NCI-H510A treated with DMSO at 0.1 percent for 48 hours (cell line): ENCODE data around the gene NTN1.
"Not testable (repeated sequence)": the region's sequence is repeated elsewhere in the genome, so short reads cannot be mapped to it uniquely, and the experiment has no call there.

Source experiments
- DNase-seq: peaks from one replicate; lab custom pipeline; 2025; lab: John Stamatoyannopoulos, UW

Gene NTN1

GRCh38 chr17:9249245-9249953 lies 228.1 kb downstream of the NTN1 start:
- no peak for DNase-seq

DNA sequence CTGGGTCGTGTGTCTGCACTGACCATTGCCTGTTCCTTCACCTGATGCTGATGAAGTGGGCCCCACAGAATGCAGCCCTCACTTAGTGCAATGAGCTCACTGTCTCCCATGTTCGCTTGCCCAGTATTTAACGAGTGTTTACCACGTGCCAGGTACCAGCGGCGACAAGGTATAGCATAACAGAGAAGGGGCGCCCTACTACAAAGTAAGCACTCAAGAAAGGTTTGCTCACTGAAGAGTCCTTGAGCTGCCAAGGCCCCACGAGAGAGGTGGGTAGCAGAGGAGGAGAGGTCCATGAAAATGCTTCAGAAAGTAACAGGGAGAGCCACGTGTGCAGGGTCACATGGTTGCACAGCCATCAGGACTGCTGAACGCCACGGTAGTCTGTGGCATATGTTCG lies 230.0 kb downstream of the NTN1 start:
- DNase-seq, result no peak

DNA sequence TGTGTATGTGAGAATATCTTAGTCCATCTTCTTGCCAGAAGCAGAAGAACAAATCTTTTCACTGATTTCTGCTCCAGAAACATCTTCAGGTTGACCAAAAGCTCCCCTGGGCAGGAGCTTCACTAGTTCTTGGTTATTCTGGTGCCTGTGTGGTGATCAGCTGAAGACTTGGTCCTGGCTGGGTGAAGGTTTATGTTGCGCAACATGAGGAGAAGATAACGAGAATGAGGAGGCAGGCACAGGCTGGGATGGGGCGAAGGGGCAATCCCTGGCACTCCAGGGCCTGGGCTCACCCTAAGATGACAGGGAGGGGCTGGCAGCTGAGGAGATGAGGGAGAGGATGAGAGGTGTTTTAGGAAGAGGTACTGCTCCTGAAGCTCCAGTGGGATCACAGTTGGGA lies 232.0 kb downstream of the NTN1 start:
- DNase-seq, result no peak

DNA sequence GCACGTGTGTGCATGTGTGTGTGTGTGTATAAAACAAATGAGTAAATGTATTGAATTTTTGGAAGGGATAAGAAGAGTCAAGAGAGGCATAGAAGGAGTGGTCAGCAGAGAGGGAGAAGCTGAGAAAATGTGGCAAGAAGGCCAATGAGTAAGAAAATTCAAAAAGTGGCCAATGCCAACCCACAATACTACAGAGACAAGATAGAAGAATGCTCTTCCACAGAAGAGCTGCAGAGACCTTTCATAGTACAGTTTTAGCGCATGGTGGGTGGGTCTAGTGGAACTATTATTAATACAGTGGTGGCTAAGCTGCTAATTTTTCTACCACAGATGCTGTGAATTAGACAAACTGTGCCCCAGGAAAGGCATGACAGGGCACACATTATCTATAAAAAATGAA lies 233.5 kb downstream of the NTN1 start:
- no peak for DNase-seq

DNA sequence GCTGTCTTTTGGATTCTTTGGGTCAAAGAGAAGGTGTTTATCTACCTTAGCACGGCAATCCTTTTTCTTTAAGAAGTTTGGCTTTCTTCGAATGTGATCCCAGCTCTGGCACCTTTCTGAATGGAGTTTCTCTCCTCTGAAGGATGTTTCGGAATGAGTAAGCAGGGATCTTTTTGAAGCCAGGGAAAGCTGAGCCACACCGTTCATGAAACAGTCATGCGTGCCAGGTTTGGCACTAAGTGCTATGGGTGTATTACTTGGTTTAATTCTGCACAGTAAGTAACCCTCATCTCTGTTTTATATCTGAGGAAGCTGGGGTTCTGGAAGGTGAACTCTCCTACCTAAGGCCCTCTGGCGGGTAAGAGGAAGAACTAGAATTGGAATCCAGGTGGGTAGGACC lies 234.5 kb downstream of the NTN1 start:
- DNase-seq, result no peak

DNA sequence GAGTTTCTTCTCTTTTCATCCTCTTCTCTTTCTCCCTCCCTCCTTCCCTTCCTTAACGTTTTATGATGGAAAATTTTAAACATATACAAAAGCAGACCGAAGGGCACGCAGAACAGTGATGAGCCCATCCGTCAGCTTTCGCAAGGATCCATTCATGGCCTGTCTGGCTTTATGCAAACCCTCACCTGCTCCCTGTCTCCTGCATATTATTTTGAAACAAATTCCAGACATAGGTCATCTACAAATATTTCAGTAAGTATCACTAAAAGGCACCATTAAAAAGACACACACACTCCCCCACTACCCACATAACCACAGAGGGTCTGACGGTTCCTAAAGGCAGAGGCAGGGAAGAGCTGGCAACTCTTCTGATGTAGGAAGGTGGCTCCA lies 235.0 kb downstream of the NTN1 start:
- no peak for DNase-seq

DNA sequence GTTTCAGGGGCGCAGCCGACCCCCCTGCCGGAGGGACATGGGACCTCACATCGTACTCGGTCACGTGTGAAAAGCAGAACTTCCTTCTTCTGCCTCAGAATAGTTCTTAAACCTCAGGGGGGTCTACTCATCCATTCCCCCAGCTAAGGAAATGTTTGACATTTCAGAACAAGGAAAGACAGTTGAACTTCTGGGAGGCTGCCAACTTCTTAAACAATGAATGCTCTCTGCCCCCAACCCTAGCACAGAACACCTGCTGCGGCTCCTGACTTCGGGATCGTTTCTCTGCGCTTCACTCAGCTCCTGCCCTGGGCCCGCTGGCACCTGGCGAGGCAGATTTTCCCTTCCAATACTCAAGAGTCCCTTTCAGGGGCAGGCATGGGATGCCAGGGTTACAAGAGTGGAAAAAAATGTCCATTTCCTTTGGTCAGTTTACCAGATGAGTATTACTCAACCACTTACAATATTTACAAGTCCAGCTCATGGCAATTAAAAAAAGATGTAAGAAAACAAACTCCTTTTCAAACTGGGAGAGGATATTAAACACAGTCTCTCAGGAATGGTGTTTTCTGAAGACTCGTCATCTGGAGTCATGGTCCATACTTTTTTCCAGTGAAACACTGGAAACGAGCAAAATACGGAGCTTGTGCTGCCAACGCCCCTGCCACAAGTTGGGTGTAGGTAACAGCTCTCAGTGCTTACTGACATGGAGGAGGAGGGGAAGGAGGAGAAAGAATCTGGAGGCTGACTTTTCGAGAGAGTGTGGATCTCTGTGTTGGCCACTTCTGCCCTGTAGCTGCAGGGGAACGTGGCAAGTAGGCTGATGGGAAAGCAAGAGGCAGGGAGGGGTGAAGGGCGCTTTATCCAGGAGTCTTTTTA lies 235.7 kb downstream of the NTN1 start:
- DNase-seq, result no peak

DNA sequence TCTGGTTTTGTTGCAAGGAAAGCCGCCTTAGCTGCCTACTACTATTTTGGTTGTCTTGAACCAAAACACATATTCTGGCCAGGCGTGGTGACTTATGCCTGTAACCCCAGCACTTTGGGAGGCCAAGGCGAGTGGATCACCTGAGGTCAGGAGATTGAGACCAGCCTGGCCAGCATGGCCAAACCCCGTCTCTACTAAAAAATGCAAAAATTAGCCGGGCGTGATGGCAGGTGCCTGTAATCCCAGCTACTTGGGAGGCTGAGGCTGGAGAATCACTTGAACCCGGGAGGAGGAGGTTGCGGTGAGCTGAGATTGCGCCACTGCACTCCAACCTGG lies 236.3 kb downstream of the NTN1 start:
- DNase-seq, result not testable (repeated sequence)

DNA sequence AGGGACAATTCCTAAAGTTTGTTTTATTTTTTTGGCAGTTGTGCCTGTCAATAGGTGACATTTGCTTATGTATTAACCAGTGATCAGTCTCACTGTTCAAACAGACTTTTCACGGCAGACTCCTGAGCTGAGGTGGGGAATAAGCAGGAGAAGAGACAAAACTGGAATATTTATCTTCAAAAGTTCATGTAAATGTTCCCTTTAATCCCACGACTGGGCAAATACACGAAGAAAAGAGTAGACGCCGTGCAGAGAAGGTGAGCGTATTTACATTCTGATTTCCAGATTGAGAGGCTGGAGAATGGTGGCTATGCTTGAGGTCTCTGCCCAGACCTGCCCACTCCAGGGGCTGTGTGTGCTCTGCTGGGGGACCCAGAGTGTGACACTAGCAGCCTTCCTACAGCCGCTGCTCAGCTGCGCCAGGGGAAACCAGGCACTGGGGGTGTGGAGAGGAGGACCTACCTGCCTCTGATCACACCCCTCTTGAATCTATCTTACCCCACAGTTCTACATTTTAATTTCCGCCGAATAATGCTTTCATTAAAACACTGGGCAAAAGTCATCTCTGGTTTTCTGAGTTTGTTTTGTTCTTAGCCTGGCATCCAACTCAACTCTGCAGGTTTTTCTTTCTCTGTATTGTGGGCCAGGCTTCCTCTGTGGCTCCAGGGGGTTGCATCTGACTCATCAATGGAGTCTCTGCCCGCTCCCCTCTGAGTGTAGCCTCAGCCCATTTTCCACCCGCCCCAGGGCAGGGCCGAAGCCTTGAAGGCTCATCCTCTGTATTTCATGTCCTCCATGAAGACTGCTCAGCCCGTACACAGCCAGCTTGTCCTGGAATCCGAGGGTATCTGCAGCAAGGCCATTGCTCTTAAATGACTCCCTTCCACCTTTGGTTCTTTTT lies 237.1 kb downstream of the NTN1 start:
- DNase-seq, result peak; percentile 7

GRCh38 chr17:9259419-9259818 lies 238.1 kb downstream of the NTN1 start:
- DNase-seq, result no peak

GRCh38 chr17:9261081-9262012 lies 240.0 kb downstream of the NTN1 start:
- no peak for DNase-seq

DNA sequence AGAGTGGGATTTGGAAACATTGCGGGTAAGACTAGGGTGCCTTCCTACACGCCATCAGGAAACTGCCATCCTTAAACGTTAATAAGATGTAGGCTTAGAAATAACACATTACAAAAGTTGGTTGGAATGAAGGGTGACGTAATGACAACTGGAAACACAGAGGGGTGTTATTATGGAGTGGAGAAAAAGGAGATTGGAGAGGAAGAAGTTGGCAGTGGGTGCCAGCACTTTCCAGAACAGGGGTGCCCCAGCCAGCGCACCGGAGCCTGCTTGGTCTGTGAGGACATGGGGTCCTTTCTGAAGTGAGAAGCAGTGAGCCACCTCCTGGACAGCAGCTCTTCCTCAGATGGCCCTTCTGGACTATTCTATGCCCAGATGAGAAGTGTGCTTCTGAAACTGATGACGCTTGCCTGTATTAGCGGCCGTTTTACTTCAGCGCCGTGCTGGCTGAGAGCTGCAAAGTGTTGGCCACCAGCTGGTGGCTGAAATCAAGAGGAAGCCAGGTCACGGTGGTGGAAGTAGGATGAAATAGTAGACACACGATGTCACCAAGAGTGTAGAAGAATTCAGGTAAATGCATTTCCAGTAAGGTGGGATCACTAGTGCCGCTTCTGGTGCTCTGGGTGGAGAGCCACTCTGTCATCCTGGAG lies 244.8 kb downstream of the NTN1 start:
- DNase-seq, result no peak

DNA sequence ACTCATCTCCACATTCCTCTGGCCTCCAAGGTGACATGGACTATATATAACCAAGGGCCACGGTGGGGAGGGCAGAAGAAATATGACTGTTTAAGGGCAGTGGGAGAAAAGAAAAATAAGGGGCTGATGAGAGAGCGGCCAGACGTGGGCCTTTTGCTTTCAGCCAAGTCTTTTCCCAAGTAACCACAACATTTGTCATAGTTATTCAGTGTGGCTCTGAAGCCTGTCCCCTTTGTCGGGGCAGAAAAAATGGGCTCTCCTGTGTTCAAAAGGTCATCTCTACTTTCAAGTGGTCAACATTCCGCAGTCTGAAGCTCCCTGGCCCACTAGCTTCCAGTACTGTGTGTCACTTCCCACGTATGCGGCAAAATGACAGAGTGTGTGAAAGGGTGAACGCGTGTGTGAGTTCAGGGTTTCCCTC lies 245.4 kb downstream of the NTN1 start:
- no peak for DNase-seq

GRCh38 chr17:9268546-9268945 lies 247.2 kb downstream of the NTN1 start:
- DNase-seq, result no peak

- DNase-seq, result no peak
These were observed 248.2 kb downstream of the NTN1 start for GRCh38 chr17:9269350-9270035.

- no peak for DNase-seq
These were observed 249.6 kb downstream of the NTN1 start for GRCh38 chr17:9270921-9271320.

- no peak for DNase-seq
These were observed 250.7 kb downstream of the NTN1 start for GRCh38 chr17:9271989-9272388.

DNA sequence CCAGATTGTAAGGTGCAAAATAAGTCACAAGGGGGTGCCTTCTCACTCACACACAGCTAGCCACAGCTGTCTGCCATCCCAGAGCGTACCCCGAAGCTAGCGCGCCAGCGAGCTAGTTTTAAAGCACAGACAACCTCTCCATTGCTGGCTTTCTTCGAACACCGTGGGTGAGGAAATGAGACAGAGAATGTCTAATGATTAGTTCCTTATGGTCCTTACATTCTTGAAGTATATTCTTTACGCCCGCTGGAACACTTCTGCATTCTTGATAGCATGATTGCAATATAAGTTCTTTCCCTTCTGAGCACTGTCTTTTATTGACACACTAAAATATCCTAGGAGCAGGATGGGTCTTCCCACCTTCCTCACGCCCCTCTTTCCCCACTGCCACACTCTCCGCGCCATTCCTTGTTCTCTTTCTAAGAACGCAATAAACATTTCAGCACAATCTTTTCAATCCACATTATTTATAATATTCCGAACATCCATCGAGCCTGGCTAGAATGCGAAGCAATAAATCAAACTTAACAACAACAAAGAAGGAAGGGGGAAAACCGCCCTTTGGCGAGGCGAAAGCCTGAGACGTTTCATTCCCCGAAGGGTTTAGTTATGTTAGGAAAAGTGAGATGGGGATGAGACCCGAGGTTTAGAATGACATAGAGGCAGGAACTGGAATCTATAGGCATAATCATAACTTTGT lies 251.3 kb downstream of the NTN1 start:
- no peak for DNase-seq
